Upper lobe of right lung (tissue), 1 donor: ENCODE results near the gene FBXO47. TPM values are rescaled to one million over a fixed set of nuclear protein-coding genes. Genes with fewer than 3 reads are reported as not detected.

ENCODE experiments used
- ATAC-seq: fragments of 200-7000 bp; cut with Tn5 transposase; one replicate; pipeline ENCODE4 v1.9.1; 2020; ENCODE audit warnings: mild to moderate bottlenecking, moderate library complexity
- DNase-seq: peaks from one replicate; pipeline ENCODE4 v3.0.0-alpha.2; 2020
- H3K27ac ChIP-seq: fragments of 200-600 bp; one replicate; pipeline ENCODE4 v1.8.0; 2022
- H3K27me3 ChIP-seq: fragments of 200-600 bp; one replicate; pipeline ENCODE4 v1.8.0; 2022; ENCODE audit warnings: mild to moderate bottlenecking
- H3K36me3 ChIP-seq: fragments of 200-600 bp; one replicate; pipeline ENCODE4 v1.8.0; 2022
- H3K4me1 ChIP-seq: fragments of 200-600 bp; one replicate; pipeline ENCODE4 v1.8.0; 2022
- H3K4me3 ChIP-seq: fragments of 200-600 bp; one replicate; pipeline ENCODE4 v1.8.0; 2022; ENCODE audit warnings: mild to moderate bottlenecking
- H3K9me3 ChIP-seq: fragments of 200-600 bp; one replicate; pipeline ENCODE4 v1.8.0; 2022
- CTCF ChIP-seq: fragments of 200-600 bp; IDR thresholded peaks from one replicate; pipeline ENCODE4 v1.8.0; 2022; ENCODE audit warnings: antibody characterized with exemption
- intact Hi-C: fragments of 100-400 bp; cut with DNase I; formaldehyde crosslinking; loops from one replicate; pipeline ENCODE4 v1.11.0; 2022
- total RNA-seq: library from RNA; stranded (reverse); fragmentation: NEBNext Ultra II Directional; extraction: Animal tissue kit (Norgen Biotek cat#: 25700); gene quantifications from one replicate; pipeline ENCODE4 v1.2.1, GENCODE V29; 2021
- donor health status: DM: no; HTN: yes; CAD: no; lungs with severe emphysema.

Gene FBXO47
- total RNA-seq, 1 donor from 2014 or later: not detected

- intact Hi-C loops: no loop called here
- Histone ChIP-seq H3K9me3 (no peaks in the 10 kb centered on the region), H3K4me1 (peaks cover 15% of the 10 kb centered on the region), H3K36me3 (peaks cover 42% of the 10 kb centered on the region), H3K27me3 (no peaks in the 10 kb centered on the region), H3K4me3 (no peak overlapping the region), H3K27ac (peak overlapping the region; percentile 60)
- DNase-seq: no peak
- no peak for TF ChIP-seq CTCF
- peak; percentile 32 for ATAC-seq
These were observed 45.3 kb downstream of the FBXO47 start for GRCh38 chr17:38921756-38922411.

- Histone ChIP-seq H3K36me3 (peaks cover 54% of the 10 kb centered on the region), H3K4me3 (no peak overlapping the region), H3K27me3 (no peaks in the 10 kb centered on the region), H3K27ac (no peak overlapping the region), H3K9me3 (no peaks in the 10 kb centered on the region), H3K4me1 (peaks cover 15% of the 10 kb centered on the region)
- no peak for TF ChIP-seq CTCF
- DNase-seq: peak; percentile 35
- intact Hi-C loops: no loop called here
- no peak for ATAC-seq
These were observed 46.6 kb downstream of the FBXO47 start for GRCh38 chr17:38920374-38921291.

GRCh38 chr17:38919316-38920078, 47.7 kb downstream of the FBXO47 start:
- ATAC-seq (no peak), DNase-seq (peak; percentile 30)
- no peak overlapping the region for H3K27ac ChIP-seq
- H3K4me1 ChIP-seq: peaks cover 15% of the 10 kb centered on the region
- peaks cover 66% of the 10 kb centered on the region for H3K36me3 ChIP-seq
- no peak overlapping the region for H3K4me3 ChIP-seq
- no peaks in the 10 kb centered on the region for H3K9me3 ChIP-seq
- TF ChIP-seq CTCF: no peak
- H3K27me3 ChIP-seq: no peaks in the 10 kb centered on the region
- intact Hi-C loops: no loop called here

GRCh38 chr17:38918916-38919315, 48.3 kb downstream of the FBXO47 start:
- no peak for ATAC-seq

More at GRCh38 chr17:38918916-38919315, 48.3 kb downstream of the FBXO47 start:
- DNase-seq: no peak
- Histone ChIP-seq H3K27me3 (no peaks in the 10 kb centered on the region), H3K4me3 (no peak overlapping the region), H3K9me3 (no peaks in the 10 kb centered on the region), H3K27ac (no peak overlapping the region), H3K4me1 (peaks cover 19% of the 10 kb centered on the region), H3K36me3 (peaks cover 72% of the 10 kb centered on the region)
- TF ChIP-seq CTCF: no peak
- intact Hi-C loops: no loop called here
